GM12892 (cell line): ENCODE data around the gene MYH9.

Source experiments
- POLR2A ChIP-seq: IDR thresholded peaks from 2 replicates; pipeline ENCODE4 v1.6.1; 2011; ENCODE audit warnings: low read depth, low read length, control low read depth
- POLR2AphosphoS5 ChIP-seq: IDR thresholded peaks from 2 replicates; pipeline ENCODE4 v1.6.1; 2011; ENCODE audit warnings: low read depth, low read length, control low read depth
- TAF1 ChIP-seq: IDR thresholded peaks from 2 replicates; pipeline ENCODE4 v1.6.1; 2011; ENCODE audit warnings: low read depth, mild to moderate bottlenecking, control low read depth, low read length, borderline replicate concordance

- TF ChIP-seq TAF1 = no peak
- no peak; the same call in 1 of the 2 replicates for TF ChIP-seq POLR2A
- TF ChIP-seq POLR2AphosphoS5 = no peak
These were observed 78.9 kb downstream of the MYH9 start for GRCh38 chr22:36308880-36309279.
